GM12874 (cell line): Measurements from ENCODE around the gene SYNE1.

Experiments
- TF ChIP-seq, protein P1 (sequence below): IDR thresholded peaks from 2 replicates; pipeline ENCODE4 v1.5.1; 2011; ENCODE audit warnings: low read depth, mild to moderate bottlenecking, control low read depth, low read length, moderate library complexity; ENCODE audit not compliant: insufficient read depth

Gene SYNE1

DNA sequence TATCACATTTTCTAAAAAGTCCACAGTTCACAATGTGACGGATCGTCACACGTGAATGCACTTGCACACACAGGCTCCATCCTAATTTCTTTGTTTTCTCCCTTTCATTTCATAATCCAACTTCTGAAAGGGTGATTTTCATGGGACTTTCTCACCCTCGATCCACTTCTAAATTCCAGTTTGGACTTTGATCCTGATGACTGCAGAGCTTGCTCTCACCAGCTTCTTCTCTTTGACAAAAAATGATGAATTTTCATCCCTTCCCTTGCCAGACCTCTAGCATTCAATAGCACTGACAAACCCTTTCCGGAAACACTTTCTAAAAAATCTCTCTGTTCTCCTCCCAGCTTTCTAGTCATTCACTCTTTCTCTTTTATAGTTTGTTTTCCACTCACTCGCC lies 341.2 kb downstream of the SYNE1 start:
- TF ChIP-seq, protein P1, sequence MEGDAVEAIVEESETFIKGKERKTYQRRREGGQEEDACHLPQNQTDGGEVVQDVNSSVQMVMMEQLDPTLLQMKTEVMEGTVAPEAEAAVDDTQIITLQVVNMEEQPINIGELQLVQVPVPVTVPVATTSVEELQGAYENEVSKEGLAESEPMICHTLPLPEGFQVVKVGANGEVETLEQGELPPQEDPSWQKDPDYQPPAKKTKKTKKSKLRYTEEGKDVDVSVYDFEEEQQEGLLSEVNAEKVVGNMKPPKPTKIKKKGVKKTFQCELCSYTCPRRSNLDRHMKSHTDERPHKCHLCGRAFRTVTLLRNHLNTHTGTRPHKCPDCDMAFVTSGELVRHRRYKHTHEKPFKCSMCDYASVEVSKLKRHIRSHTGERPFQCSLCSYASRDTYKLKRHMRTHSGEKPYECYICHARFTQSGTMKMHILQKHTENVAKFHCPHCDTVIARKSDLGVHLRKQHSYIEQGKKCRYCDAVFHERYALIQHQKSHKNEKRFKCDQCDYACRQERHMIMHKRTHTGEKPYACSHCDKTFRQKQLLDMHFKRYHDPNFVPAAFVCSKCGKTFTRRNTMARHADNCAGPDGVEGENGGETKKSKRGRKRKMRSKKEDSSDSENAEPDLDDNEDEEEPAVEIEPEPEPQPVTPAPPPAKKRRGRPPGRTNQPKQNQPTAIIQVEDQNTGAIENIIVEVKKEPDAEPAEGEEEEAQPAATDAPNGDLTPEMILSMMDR, result no peak

DNA sequence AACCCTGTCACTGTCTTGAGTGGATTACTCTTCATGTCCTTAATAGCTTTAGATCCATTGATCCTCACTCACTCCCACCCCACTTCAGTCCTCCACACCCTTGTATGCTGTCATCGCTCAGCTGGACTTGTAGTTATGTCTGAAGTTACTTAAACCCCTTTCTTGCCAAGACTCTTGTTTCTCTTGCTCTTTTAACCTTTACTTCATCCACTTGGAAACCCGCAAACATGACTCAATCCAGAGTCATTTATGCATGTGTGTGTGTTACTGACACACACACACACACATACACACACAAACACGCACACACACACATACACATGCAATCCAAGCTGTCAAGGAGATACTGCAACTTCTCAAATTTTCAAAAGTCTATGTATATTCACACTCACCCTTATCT lies 341.8 kb downstream of the SYNE1 start:
- TF ChIP-seq, protein P1, result no peak

DNA sequence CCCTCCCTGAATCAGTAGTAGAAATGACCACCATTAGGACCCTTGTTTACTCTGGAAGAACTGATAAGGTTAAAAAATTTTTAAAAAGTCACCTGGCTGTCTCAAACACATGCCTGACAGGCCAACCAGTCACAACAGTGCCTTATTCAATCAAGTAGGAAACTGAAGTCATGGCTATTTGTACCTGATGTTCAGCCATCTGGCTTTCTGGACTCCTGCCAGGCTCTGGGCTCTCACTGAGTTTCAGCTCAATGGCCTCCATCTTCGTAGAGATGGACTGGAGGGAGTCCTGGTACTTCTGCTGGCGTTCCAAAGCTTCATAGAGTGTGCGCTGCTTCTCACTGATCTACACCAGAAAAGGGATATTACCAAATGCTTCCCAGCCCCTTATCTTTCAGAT lies 343.8 kb downstream of the SYNE1 start:
- TF ChIP-seq, protein P1, result no peak

DNA sequence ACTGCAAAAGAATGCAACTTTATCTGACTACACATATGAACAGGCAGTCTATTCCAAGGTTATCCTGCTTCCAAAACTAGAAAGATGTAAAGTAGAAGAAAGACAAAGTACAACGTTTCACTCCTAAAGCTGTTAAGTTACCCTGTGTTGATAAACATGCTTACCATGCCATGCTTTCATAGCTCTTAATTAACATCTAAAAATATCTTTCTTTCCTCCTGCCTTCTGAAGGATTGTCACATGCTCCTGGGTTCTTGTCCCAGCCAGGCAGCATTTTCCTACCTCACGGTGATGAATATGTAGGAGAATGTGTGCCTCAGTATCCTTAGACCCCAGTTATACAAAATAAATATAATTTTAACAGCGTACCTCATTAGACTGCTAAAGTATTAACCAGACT lies 344.6 kb downstream of the SYNE1 start:
- TF ChIP-seq, protein P1, result no peak

DNA sequence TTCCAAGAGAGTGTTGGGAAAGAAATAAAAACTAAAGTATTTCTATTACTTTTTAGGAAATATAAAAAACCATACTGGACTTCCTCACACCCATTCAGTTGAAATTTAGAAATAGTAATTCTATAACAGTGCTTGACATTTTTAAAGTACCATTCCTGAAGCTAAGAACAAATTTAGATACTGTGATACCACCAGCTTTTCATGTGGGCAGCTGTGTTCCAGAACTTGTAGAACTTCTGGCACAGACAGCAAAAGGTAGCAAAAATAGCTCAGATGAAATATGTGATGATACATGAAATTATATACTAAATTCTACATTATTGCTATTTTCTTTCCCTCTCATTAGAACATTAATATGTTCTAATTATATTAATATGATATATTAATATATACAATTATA lies 346.5 kb downstream of the SYNE1 start:
- TF ChIP-seq, protein P1, result no peak

DNA sequence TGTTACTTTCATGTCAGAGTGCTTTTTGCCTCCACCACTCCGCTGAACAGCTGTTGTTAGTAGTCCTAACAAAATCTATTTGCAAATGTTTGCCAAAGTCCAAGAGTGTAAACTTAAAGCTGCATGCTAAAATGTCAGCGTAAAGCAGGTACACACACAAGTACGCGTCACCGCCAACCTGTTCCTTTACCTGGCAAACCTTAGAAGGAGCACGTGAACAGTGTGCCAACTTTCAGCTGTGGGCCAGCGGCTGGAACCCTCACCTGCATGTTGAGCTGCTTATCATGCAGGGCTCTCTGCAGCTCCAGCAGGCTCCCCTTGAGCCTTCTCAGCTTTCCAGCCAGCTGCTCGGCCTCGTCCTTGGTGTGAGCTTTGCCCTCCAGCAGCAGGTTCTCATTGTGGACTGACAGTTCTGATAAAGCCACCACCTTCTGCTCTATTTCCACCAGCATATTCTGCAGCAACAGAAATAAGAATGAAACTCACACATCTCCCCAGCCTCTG lies 359.3 kb downstream of the SYNE1 start:
- TF ChIP-seq, protein P1, result no peak

DNA sequence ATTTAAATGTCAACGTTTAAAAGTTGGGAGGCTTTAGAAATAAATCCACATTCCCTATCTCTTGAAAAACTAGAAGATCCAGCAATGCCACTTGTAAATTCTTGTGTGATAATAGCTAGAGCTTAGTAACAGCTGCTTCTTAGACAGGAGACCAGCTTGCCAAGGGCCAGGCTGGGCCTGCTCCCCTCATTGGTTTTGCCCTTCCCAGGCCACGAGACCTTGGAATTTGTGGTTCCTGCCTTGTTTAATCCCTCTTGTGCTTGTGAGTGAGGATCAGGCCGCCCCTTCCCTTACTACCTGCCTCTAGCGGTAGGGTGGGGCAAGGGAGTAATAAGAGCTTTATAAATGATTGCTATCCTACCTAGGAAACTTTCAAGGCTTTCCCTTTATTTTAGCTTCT lies 363.5 kb downstream of the SYNE1 start:
- TF ChIP-seq, protein P1, result no peak
